VCaP (cell line): Measurements from ENCODE around the gene RAI1.

Experiments used
- H3K27ac ChIP-seq: fragments of 450-650 bp; 2 replicates; pipeline ENCODE4 v1.5.1; 2017
- CTCF ChIP-seq: fragments of 450-650 bp; conservative IDR thresholded peaks from 2 replicates; pipeline ENCODE4 v1.5.1; 2017; ENCODE audit warnings: mild to moderate bottlenecking, moderate library complexity

The RAI1 gene

DNA sequence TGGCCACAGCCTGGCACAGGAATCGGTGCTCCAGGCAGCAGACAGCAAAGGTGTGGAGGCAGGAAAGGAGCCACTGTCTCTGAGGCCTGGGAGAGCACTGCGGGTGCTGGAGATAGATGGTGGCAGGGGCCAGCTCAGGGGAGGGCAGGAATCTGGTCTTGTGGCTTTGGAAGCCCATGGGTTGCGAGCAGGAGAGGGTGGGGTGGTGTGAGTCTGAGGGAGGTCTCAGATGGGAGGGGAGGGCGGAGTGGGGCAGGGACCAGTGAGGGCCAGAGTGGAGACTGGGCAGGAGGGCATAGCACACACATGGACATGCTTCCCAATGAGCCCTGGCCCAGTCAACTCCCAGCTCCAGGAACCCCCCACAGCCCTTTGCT lies 85.5 kb downstream of the RAI1 start:
- H3K27ac ChIP-seq, result no peak overlapping the region
- TF ChIP-seq CTCF, result no peak

DNA sequence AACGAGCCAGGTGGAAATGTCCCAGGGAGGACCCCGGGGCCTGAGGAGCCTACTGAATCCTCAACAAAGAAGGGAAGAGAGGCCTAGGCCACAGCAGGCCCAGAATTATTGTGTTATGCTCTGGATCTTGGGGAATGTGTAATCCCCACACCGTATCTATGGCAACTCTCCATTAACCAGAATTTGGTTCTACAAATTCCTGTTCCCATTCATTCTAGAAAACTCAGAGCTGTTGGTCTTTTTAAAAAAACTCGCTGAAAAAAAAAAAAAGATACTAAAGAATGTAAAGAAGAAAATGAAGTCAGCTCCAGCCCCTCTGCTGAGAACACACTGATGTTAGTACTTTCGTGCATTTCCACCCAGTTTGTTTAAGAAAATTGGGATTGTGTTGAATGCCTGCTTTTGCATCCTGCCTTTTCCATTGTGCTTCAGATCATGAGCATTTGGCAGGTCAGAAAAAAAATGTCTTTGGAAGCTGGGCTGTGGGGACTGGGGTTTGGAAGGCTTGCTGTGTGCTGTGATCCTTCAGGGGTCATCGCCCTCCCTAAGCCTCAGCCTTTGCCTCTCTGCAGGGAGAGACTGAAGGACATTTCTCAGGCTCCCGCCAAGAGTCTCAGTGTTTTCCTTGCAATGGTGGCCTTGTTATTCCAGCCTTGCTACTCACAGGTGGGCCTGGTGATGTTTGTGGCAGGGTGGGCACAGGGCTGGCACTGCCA lies 86.1 kb downstream of the RAI1 start:
- H3K27ac ChIP-seq, result no peak overlapping the region
- no peak for TF ChIP-seq CTCF

DNA sequence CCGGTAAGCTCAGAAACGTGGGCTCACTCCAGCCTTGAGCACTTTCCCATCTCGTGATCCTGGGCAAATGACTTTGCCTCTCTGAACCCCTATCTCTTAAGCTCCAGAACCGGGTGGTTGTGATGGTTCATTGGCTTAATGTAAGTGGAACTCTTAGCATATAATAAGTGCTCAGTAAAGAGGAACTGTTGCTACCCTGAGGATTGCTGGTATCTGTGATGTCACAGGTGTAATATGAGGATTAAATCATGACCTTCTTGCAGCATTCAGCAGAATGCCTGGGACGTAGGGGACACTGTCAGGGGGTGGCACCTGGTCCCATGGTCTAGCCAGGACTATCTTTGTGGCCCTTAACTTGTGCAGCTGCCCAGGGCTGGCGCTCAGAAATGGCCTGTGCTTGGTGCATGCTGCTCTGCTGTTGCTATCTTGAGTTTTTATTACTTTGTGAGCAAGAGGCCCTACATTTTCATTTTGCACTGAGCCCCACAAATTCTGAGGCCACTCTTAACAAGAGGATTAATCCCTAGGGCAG lies 86.7 kb downstream of the RAI1 start:
- no peak overlapping the region for H3K27ac ChIP-seq

GRCh38 chr17:17768424-17769088 lies 87.3 kb downstream of the RAI1 start:
- TF ChIP-seq CTCF, result no peak
- H3K27ac ChIP-seq, result no peak overlapping the region

More for the DNA sequence above, 86.7 kb downstream of the RAI1 start:
- no peak for TF ChIP-seq CTCF

DNA sequence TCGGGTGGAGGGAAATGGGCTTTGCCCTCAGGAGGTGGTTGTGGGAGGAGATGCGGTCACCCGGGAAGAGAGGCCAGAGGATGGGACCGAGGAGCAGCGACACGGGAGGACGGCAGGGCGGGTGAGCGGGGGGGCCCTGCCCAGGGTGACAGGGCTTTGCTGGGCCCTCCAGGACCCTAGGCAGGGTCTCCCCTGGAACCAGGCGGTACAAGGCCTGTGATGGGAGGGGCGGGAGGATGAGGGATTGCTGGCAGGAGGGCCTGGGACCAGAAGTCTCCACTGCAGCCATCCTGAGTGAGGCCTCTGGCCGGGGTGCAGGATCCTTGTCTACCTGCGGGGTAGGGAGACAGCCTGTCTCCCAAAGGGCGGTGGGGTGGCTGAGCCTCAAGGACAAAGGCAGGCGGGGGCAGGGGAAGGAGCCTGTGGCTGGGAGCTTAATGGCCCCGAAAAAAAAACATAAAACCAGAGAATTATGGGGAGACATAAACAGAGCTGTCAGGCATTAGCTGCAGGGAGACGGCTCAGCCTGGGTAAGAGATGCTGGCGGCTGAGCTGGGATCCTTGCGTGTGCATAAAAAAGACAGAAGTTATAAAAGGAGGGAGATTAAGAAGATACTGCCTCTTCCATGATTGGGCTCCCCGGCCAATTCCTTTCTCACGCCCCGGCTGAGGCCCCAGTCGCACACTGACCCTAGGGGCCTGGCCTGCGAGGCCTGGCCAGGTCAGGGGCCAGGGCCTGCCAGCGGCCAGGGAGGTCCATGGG lies 88.8 kb downstream of the RAI1 start:
- TF ChIP-seq CTCF, result no peak
- no peak overlapping the region for H3K27ac ChIP-seq

DNA sequence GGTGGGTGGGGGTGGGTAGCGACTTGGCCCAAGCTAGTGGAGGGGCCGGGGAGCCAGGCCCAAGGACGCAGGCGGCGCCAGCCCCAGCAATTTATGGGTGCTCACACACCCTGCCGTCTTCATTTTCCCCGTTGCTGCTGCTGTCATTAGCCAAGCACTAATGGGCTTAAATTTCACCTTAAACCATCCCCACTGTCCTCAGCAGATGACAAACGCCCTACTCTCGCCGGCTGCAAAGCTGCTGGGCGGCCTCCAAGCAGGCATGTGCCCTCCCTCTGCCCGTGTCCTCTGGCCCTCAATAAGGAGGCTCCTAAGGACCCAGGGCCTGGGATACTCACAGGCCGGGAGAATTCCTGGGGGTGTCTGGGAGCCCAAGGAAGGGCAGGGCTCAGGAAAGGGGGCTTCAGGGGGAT lies 89.4 kb downstream of the RAI1 start:
- no peak for TF ChIP-seq CTCF
- H3K27ac ChIP-seq, result no peak overlapping the region
